22Rv1 (cell line): Measurements from ENCODE around the gene C2CD4D.

Source experiments
- ZFX ChIP-seq: fragments of 450-650 bp; IDR thresholded peaks from 2 replicates; pipeline ENCODE4 v1.6.1; 2017; ENCODE audit warnings: antibody characterized with exemption, borderline replicate concordance
- TF ChIP-seq, protein P1 (sequence below): fragments of 450-650 bp; IDR thresholded peaks from 2 replicates; pipeline ENCODE4 v1.5.1; 2017; ENCODE audit warnings: mild to moderate bottlenecking

DNA sequence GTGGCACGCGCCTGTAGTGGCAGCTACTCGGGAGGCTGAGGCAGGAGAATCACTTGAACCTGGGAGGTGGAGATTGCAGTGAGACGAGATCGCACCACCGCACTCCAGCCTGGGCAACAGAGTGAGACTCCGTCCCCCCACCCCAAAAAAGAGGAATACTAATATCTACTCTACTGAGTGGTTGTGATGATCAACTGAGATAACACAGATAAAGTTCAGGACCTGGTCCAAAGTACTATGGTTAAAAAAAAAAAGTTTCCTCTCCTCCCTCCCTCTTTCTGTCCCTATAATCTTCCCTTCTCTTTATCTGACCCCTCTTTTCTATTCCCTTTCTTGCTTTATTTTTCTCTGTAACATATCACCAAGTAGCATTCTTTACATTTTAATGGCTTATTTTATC lies 4.0 kb downstream of the C2CD4D start:
- TF ChIP-seq, protein P1, sequence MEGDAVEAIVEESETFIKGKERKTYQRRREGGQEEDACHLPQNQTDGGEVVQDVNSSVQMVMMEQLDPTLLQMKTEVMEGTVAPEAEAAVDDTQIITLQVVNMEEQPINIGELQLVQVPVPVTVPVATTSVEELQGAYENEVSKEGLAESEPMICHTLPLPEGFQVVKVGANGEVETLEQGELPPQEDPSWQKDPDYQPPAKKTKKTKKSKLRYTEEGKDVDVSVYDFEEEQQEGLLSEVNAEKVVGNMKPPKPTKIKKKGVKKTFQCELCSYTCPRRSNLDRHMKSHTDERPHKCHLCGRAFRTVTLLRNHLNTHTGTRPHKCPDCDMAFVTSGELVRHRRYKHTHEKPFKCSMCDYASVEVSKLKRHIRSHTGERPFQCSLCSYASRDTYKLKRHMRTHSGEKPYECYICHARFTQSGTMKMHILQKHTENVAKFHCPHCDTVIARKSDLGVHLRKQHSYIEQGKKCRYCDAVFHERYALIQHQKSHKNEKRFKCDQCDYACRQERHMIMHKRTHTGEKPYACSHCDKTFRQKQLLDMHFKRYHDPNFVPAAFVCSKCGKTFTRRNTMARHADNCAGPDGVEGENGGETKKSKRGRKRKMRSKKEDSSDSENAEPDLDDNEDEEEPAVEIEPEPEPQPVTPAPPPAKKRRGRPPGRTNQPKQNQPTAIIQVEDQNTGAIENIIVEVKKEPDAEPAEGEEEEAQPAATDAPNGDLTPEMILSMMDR: no peak
- TF ChIP-seq ZFX: no peak
